Measurements from ENCODE around the gene ZNF619. TPM values are rescaled to one million over a fixed set of nuclear protein-coding genes. Genes with fewer than 3 reads are reported as not detected.

The ZNF619 gene
- total and polyA plus RNA-seq, 2 of the 13 experiments (the other 11 are each of a cell fraction or from before 2014, with no cell fraction given): 0.83 to 5.2 TPM

GRCh38 chr3:40532252-40532651 lies 55.3 kb downstream of the ZNF619 start:
- ChIA-PET POLR2A (interaction anchor here (0.6 kb wide), 1 partner anchor 311 kb away, joined by 3 read pairs; no protein-coding TSS in a partner anchor), CTCF (ENCODE audit: low intra/inter-chr PET ratio, low total read pairs) (no interaction called here)
- intact Hi-C loops (cut with micrococcal nuclease; ENCODE audit: unreplicated experiment) (no loop called here), in situ Hi-C loops (cut with HindIII; ENCODE audit: extremely low pct_ligation_motif_present, low pct_unique_long_range_greater_than_20kb) (no loop called here)
- no peak overlapping the region for H3K4me2 ChIP-seq (ENCODE audit: low read depth, low read length)
- TF ChIP-seq RBFOX2 (IDR thresholded peaks at IDR 0.05; ENCODE audit: low read depth, low read length): 0 out of 2 replicates have a peak, but pooled peaks have one; percentile 30
- no peak for TF ChIP-seq SATB2 (CRISPR knock-in tag; IDR thresholded peaks at IDR 0.05)
- no peak for TF ChIP-seq PAWR (CRISPR knock-in tag; IDR thresholded peaks at IDR 0.05; ENCODE audit: borderline replicate concordance)
- TF ChIP-seq ZNF549 (CRISPR knock-in tag; IDR thresholded peaks at IDR 0.05): no peak
- TF ChIP-seq ZNF180 (CRISPR knock-in tag; IDR thresholded peaks at IDR 0.05; ENCODE audit: borderline replicate concordance, low read depth): no peak
- no peak for TF ChIP-seq MAFK (conservative IDR thresholded peaks at IDR 0.05 in 1 of 2, IDR thresholded peaks at IDR 0.05 in 1 of 2; ENCODE audit: low read length in 2 of 2)
- H3K79me2 ChIP-seq (ENCODE audit: insufficient read depth, low read length): peaks cover 13% of the 10 kb centered on the region
- H2AFZ ChIP-seq (ENCODE audit: low read length): no peak overlapping the region
- ATAC-seq (no peak), FAIRE-seq (no peak), DNase-seq (ENCODE audit: low spot score) (no peak)
- H3K4me1 ChIP-seq (ENCODE audit: insufficient read depth, low read length): peaks cover 11% of the 10 kb centered on the region; the same call in 1 of the 2 replicates
- H3K27ac ChIP-seq (ENCODE audit: extremely low read length, insufficient read depth, low read length): no peak overlapping the region
- H3K36me3 ChIP-seq (replicated peaks in 1 of 2; ENCODE audit: control insufficient read depth in 1 of 2, insufficient read depth in 2 of 2, low read length in 2 of 2): peaks cover 13 to 74% of the 10 kb centered on the region in 2 experiments
- H4K20me1 ChIP-seq (ENCODE audit: insufficient read depth, low read length): no peaks in the 10 kb centered on the region
- no peak overlapping the region for H3K4me3 ChIP-seq (replicated peaks in 1 of 3; ENCODE audit: insufficient read depth in 1 of 3, low read depth in 2 of 3, low read length in 3 of 3)
- no peaks in the 10 kb centered on the region for H3K27me3 ChIP-seq (ENCODE audit: control insufficient read depth in 1 of 2, insufficient read depth in 2 of 2, low read length in 2 of 2)
- BruUV-seq (replicated peaks): no TSS peak
- no peaks in the 10 kb centered on the region for H3K9me3 ChIP-seq (ENCODE audit: low read length)
- no peak overlapping the region for H3K9ac ChIP-seq (ENCODE audit: insufficient read depth, low read depth, low read length)
- 94% methylated on average over 5 of the region's 5 CpGs for WGBS (ENCODE audit: low lambda C conversion rate)

DNA sequence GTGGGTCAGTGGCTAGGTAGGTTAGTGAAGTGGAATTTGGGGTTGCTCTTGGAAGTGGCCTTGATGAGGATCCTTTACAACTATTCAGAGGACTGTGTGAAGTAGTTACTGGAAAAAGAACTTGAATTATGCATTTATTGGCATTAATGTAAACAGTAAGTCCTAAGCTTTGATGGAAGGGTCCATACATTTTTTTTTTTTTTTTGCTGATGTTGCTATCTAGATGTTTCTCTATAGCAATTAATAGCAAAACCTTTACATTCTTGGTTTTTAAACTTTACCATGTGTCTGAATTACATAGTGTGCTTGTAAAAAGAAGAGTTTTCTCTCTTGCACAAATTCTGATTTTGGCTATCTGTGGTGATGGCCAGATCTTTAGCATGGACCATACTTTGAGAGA lies 57.4 kb downstream of the ZNF619 start:
- peaks cover 13 to 58% of the 10 kb centered on the region in 2 experiments for H3K36me3 ChIP-seq (replicated peaks in 1 of 2; ENCODE audit: control insufficient read depth in 1 of 2, insufficient read depth in 2 of 2, low read length in 2 of 2)
- intact Hi-C loops (cut with micrococcal nuclease; ENCODE audit: unreplicated experiment) (no loop called here), in situ Hi-C loops (cut with HindIII; ENCODE audit: extremely low pct_ligation_motif_present, low pct_unique_long_range_greater_than_20kb) (no loop called here)
- no peak overlapping the region for H3K4me3 ChIP-seq (replicated peaks in 1 of 3; ENCODE audit: insufficient read depth in 1 of 3, low read depth in 2 of 3, low read length in 3 of 3)
- H3K4me2 ChIP-seq (ENCODE audit: low read depth, low read length): no peak overlapping the region
- ChIA-PET POLR2A (no interaction called here), CTCF (ENCODE audit: low intra/inter-chr PET ratio, low total read pairs) (no interaction called here)
- no peak overlapping the region for H3K9ac ChIP-seq (ENCODE audit: insufficient read depth, low read depth, low read length)
- DNase-seq (ENCODE audit: low spot score) (no peak), ATAC-seq (no peak), FAIRE-seq (no peak)
- no TSS peak for BruUV-seq (replicated peaks)
- no peaks in the 10 kb centered on the region for H4K20me1 ChIP-seq (ENCODE audit: insufficient read depth, low read length)
- H3K79me2 ChIP-seq (ENCODE audit: insufficient read depth, low read length): no peaks in the 10 kb centered on the region
- no peaks in the 10 kb centered on the region for H3K27me3 ChIP-seq (ENCODE audit: control insufficient read depth in 1 of 2, insufficient read depth in 2 of 2, low read length in 2 of 2)
- H2AFZ ChIP-seq (ENCODE audit: low read length): no peak overlapping the region
- no peak for TF ChIP-seq PLRG1 (conservative IDR thresholded peaks at IDR 0.05)
- TF ChIP-seq MAFK (conservative IDR thresholded peaks at IDR 0.05 in 1 of 2, IDR thresholded peaks at IDR 0.05 in 1 of 2; ENCODE audit: low read length in 2 of 2): peak in 1 of 2 experiments; percentile 73; a peak in 3 of 4 replicates
- TF ChIP-seq MAFF (IDR thresholded peaks at IDR 0.05; ENCODE audit: low read depth, low read length): peak; percentile 61
- TF ChIP-seq ZBTB20 (CRISPR knock-in tag; IDR thresholded peaks at IDR 0.05; ENCODE audit: borderline replicate concordance, low read depth): no peak
- TF ChIP-seq ZNF431 (CRISPR knock-in tag; IDR thresholded peaks at IDR 0.05; ENCODE audit: borderline replicate concordance, low read depth): no peak
- no peaks in the 10 kb centered on the region for H3K9me3 ChIP-seq (ENCODE audit: low read length)
- no peaks in the 10 kb centered on the region for H3K4me1 ChIP-seq (ENCODE audit: insufficient read depth, low read length)
- no peak overlapping the region for H3K27ac ChIP-seq (ENCODE audit: extremely low read length, insufficient read depth, low read length)

Small RNA genes lying within 50 kb of the gene (small RNA-seq; reads per million reads assigned to genes)
- gene RNU5B-2P (ENCODE audit: insufficient read depth in 2 of 3, insufficient read length in 3 of 3, low read depth in 2 of 3, low replicate concordance in 1 of 3): 0 to 0.65 (median 0.20) reads per million in 3 experiments

Other genes starting within 250 kb of the ZNF619 start
- gene EIF1B, start 167.4 kb upstream of the ZNF619 start, total RNA-seq (2016; rRNA removed; fragmentation: Illumina TruSeq; extraction: Trizol): 12.7 and 26.6 TPM in 2 replicates
- gene EIF1B, start 167.4 kb upstream of the ZNF619 start, polyA plus RNA-seq (2011; rRNA removed): 28.0 and 29.1 TPM in 2 replicates
- gene ENTPD3, start 89.9 kb upstream of the ZNF619 start, total RNA-seq (2016; rRNA removed; fragmentation: Illumina TruSeq; extraction: Trizol): not detected in 2 replicates
- gene ENTPD3, start 89.9 kb upstream of the ZNF619 start, polyA plus RNA-seq (2011; rRNA removed): 0.07 TPM in 1 of 2 replicates, not detected in the other
- gene RPL14, start 19.8 kb upstream of the ZNF619 start, total RNA-seq (2016; rRNA removed; fragmentation: Illumina TruSeq; extraction: Trizol): 1,291 and 1,534 TPM in 2 replicates
- 502 and 554 TPM in 2 replicates for gene RPL14, start 19.8 kb upstream of the ZNF619 start, polyA plus RNA-seq (2011; rRNA removed)
- gene ZNF620, start 28.9 kb downstream of the ZNF619 start, total RNA-seq (2016; rRNA removed; fragmentation: Illumina TruSeq; extraction: Trizol): 12.2 and 16.3 TPM in 2 replicates
- gene ZNF620, start 28.9 kb downstream of the ZNF619 start, polyA plus RNA-seq (2011; rRNA removed): 2.3 TPM in 2 replicates
- gene ZNF621, start 47.8 kb downstream of the ZNF619 start, total RNA-seq (2016; rRNA removed; fragmentation: Illumina TruSeq; extraction: Trizol): 13.2 and 16.5 TPM in 2 replicates
- gene ZNF621, start 47.8 kb downstream of the ZNF619 start, polyA plus RNA-seq (2011; rRNA removed): 14.9 and 15.4 TPM in 2 replicates

Data from HepG2 (cell line).